ENCODE data around the gene PPP2R5A.

DNA sequence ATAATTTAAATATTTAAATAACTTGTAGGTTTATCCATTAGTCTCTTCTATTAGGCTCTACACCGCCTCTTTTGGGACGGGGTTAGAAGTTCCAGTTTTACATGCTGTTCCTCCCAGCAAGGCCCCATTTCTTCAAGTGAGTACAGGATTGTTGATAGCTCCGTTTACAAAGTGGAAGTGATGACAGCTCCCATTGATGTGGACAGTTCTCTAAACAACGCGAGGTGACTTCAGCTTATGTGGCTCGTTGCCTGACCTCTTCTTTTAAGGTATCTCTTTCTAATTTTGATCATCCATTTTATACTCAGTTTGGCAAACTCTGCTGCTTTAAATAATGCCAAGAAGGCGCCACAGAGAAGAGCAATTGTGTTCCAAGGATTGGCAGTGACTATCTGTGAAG, 79.8 kb downstream of the PPP2R5A start:
- no peak for TF ChIP-seq CTCF (IDR thresholded peaks at IDR 0.05; ENCODE audit: low read length)
- TF ChIP-seq EZH2 (IDR thresholded peaks at IDR 0.05; ENCODE audit: borderline replicate concordance, low read length), result no peak
